Activated CD4-positive, alpha-beta T cell treated with anti-CD3 and anti-CD28 coated beads, Interleukin-2, amount 50 U/mL, for 48 hours (primary cell): ENCODE data around the gene LMAN2.
"Not testable (repeated sequence)": the region's sequence is repeated elsewhere in the genome, so short reads cannot be mapped to it uniquely, and the experiment has no call there.

Experiments
- DNase-seq, 2 experiments: peaks; one replicate each; pipeline ENCODE4 v3.0.0-alpha.2; 2020

The LMAN2 gene

GRCh38 chr5:177320879-177321278, 30.6 kb downstream of the LMAN2 start:
- DNase-seq, result no peak

GRCh38 chr5:177319913-177320588, 31.4 kb downstream of the LMAN2 start:
- DNase-seq, result peak in 1 of 2 experiments; percentile 26

- DNase-seq, result peak; percentile 81 to 87
Measured at GRCh38 chr5:177317959-177318377, 33.5 kb downstream of the LMAN2 start.

- no peak for DNase-seq
Measured at GRCh38 chr5:177316005-177316404, 35.5 kb downstream of the LMAN2 start.

- no peak for DNase-seq
Measured at GRCh38 chr5:177315411-177315810, 36.1 kb downstream of the LMAN2 start.

GRCh38 chr5:177314376-177315342, 36.8 kb downstream of the LMAN2 start:
- no peak for DNase-seq

GRCh38 chr5:177313561-177314259, 37.8 kb downstream of the LMAN2 start:
- DNase-seq, result no peak

GRCh38 chr5:177312649-177313181, 38.8 kb downstream of the LMAN2 start:
- DNase-seq, result peak; percentile 60 to 70

- peak; percentile 99 for DNase-seq
Measured at GRCh38 chr5:177311723-177312648, 39.5 kb downstream of the LMAN2 start, which contains the start of gene MXD3. TSS of gene MXD3 (minus strand) at chr5:177311898. CDS start at chr5:177311830, 68 bp downstream.

- DNase-seq, result no peak
Measured at GRCh38 chr5:177311392-177311722, 40.1 kb downstream of the LMAN2 start.

- DNase-seq, result peak; percentile 17 to 38
Measured at GRCh38 chr5:177310757-177311391, 40.6 kb downstream of the LMAN2 start.

GRCh38 chr5:177310332-177310731, 41.1 kb downstream of the LMAN2 start:
- DNase-seq, result no peak

GRCh38 chr5:177309351-177310191, 41.9 kb downstream of the LMAN2 start:
- DNase-seq, result peak; percentile 75 to 81

GRCh38 chr5:177308740-177309139, 42.7 kb downstream of the LMAN2 start:
- DNase-seq, result no peak

GRCh38 chr5:177307544-177308363, 43.7 kb downstream of the LMAN2 start:
- no peak for DNase-seq

GRCh38 chr5:177306674-177307543, 44.6 kb downstream of the LMAN2 start:
- DNase-seq, result peak in 1 of 2 experiments; percentile 23

GRCh38 chr5:177306103-177306640, 45.3 kb downstream of the LMAN2 start:
- not testable (repeated sequence) for DNase-seq
